NCI-H128 (cell line): ENCODE results near the gene PHOSPHO2.

ENCODE experiments used
- DNase-seq: peaks from one replicate; lab custom pipeline; 2025; ENCODE audit not compliant: unreplicated experiment; lab: John Stamatoyannopoulos, UW

Gene PHOSPHO2

DNA sequence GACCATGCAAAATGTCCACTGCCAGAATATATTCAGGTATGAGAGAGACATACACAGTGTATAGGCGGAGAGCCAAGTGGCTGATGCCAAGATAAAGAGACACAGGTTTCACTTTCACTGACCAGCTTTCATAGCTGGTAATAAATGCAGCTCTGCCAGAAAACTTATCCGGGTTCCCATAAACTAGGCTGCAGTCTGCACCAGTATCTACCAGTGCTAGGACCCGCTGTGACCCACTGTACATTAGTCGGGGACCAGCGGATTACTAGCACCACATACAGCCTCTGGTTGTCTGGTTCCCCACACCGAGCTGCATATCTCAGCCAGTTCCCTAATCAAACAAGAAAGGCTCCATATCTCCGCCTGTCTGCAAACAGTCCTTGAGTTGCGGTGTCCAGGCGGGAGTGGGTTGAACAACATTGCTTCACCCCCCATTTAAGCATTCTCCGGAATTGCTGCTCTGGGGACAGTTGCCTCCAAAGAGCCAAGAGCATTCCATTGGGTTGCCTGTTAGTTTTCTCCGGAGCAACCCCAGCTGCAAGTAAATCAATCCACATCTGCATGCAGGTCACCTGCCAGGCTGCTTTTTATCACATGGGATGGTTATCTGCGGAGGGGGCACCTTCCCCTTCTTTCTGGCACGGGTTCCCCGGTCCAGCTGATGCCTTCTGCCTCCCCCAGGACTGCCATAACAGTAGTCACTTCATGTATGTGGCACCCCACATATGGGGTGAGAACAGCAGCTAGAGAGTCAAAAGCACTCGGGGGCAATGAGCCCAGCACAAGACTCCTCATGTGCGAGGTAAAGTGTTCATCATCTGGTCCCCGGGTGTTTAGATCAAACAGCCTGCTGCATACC, 21.3 kb downstream of the PHOSPHO2 start:
- no peak for DNase-seq

DNA sequence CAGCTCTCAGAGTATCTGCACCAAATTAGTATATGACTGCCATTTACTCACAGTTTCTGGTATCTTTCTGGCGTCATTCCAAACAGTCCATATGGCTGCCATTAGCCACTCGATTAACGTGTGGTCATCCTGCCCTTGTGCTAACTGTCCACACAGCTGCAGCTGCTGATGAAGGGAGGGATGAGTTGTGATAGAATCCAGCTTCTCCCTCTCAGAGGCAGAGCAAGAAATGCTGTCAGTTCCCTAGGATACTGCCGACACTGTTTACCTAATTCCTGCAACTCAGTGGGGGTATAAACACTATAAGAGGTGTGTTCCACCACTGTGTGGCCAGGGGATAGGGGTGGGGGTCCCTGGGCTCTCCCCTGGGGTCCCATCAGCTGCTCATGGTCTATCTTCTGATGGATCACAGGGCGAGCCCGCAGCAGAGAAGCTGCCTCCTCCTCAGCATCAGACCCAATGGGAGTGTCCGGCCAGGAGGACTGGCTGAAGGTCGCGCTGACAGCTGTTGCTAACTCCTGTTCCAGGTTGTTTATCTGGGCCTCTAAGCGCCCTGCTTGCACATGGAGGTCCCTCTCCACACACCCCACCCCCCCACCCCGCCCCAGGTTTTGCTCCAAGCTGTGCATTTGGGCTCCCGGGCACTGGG, 22.1 kb downstream of the PHOSPHO2 start:
- DNase-seq: no peak

GRCh38 chr2:169716938-169717690, 22.8 kb downstream of the PHOSPHO2 start:
- DNase-seq: no peak

DNA sequence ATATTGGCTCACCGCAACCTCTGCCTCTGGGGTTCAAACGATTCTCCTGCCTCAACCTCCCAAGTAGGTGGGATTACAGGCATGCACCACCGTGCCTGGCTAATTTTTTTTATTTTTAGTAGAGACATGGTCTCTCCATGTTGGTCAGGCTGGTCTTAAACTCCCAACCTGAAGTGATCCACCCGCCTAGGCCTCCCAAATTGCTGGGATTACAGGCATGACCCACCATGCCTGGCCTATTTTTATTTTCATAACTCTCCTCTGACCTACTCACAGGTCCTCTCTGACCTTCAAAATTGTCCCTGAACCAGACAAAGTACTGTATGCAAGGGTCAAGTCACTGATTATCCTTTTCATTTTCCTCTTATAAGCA, 23.4 kb downstream of the PHOSPHO2 start:
- DNase-seq: no peak

DNA sequence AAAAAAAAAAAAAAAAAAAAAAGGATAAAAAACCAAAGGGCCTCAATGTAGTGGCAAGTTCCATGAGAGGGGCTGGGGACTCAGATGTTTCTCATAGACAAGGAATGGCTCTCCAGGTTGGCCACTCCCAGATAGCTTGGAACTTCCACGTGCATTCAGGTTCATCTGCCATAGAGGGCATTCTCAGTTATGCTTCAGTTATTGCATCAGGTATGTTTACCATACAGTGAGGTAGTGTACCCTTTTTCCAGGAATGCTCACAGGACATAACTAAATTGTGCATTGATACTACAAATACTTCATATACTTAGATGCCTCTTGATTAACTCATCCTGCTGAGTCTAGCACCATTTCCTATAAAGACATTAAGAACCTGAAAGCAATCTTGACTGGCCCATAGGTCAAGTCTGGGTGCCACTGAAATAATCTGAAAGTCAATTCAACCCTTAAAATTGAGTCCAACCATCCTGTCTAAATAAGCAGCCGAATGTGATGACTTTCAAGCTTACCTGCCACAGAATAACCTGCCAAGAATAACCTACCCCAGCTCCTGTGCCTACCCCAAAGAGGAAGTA, 24.7 kb downstream of the PHOSPHO2 start:
- no peak for DNase-seq

GRCh38 chr2:169721016-169721415, 26.7 kb downstream of the PHOSPHO2 start:
- no peak for DNase-seq

DNA sequence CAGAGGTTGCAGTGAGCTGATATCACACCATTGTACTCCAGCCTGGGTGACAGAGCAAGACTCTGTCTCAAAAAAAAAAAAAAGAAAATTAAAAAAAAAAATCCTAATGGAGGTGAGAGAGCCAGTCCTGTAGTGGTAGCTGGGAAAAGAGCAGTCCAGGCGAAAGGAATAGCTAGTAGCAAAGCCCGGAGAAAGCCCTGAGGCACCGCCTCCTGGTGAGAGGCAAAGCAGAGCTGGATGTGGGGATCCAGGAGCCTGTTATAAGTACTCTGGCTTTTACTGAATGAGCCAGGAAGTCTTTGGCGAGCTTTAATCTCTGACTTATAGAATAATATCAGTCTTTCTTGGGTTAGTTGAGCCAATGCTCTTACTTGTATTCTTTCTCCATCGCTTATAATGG, 32.8 kb downstream of the PHOSPHO2 start:
- DNase-seq: no peak

DNA sequence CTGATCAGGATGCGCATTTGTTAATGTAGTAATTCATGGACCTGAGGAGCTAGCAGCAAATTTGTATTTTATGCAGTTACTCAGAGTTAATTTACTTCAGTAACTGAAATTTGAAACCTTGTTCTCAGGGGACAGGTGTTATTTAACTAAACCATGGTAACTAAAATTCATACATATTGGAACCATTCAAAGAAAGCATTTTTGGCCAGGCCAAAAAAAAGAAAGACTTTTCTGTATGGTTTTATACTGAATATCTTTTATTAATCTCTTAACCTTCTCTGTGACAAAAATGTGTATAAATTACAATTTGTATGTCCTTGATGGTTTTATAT, 35.0 kb downstream of the PHOSPHO2 start:
- no peak for DNase-seq

GRCh38 chr2:169732075-169732474, 37.8 kb downstream of the PHOSPHO2 start:
- DNase-seq: no peak

- DNase-seq: no peak
Observed at GRCh38 chr2:169732583-169733358, 38.5 kb downstream of the PHOSPHO2 start.

- no peak for DNase-seq
Observed at GRCh38 chr2:169734169-169734847, 40.0 kb downstream of the PHOSPHO2 start.

GRCh38 chr2:169735623-169736022, 41.4 kb downstream of the PHOSPHO2 start:
- no peak for DNase-seq

DNA sequence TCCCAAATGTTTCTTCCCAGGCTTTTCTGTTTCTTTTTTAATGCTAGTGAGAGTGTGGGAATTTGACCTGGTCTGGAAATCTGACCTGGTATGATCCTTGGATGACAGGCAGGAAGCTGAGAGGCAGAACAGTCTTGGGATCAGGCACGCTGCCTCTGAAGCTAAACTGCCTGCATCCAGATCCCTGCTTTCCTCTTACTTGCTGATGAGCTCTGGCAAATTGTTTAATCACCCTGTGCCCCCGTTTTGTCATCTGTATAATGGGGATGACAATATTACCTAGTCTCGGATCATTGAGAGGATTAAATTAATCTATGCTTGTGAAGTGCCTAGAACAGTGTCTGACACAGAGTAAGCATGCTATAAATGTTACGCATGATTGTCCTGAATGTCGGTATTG, 42.6 kb downstream of the PHOSPHO2 start:
- DNase-seq: no peak

GRCh38 chr2:169738566-169739229, 44.4 kb downstream of the PHOSPHO2 start:
- no peak for DNase-seq

DNA sequence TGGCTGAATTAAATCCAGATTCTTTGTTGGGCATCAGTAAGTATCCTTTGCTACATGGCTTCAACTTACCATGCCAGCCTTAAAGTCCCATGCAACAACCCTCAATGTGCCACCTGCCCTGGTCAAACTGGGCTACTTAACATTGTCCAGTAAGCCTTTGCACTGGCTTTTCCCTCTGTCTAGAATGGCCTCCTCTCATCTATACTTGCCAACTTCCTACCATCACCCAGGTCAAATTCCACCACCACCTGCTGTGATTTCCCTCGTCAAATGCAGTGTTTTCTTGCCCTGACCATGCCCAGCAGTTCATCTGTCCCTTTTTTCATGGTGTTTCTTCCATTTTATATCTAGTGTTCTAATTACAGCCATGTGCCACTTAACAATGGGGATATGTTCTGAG, 45.1 kb downstream of the PHOSPHO2 start:
- DNase-seq: no peak

DNA sequence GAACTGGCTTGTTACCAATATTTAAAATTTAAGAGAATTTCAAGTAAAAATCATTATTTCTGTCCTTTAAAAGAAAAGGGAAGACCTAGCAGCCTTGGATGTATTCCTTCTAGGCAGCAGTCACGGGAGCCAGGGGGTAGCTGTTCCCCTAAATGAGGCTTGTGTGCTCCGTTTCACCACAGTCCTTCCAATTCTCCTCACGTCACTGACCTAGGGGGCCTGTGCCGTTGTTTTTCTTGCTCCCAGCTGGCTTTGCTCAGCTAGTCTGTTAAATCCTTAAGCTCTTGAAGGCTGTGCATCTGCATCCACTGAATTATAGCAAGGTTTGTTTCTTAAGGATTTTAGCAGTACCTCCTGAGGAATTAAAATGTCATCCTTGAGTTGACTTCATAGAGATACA, 49.3 kb downstream of the PHOSPHO2 start:
- no peak for DNase-seq

DNA sequence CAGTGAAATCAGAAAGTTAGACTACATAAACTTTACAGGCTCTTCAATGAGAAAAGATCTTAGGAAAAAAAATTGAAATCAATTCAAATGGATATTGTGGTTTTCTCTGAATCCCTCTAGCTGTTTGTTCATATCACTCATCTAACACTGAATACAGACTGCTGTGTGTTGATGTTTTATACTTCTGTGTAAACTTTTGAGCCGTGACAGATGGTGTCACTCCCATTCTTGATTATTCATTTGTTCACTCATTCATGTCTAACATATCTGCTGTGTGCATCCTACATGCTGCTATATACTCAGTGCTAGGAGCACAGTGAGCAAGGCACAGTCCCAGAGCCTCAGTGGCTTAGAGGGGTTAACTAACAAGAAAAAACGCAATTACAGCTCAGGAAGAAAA, 52.0 kb downstream of the PHOSPHO2 start:
- no peak for DNase-seq

- no peak for DNase-seq
Observed at GRCh38 chr2:169748319-169748718, 54.0 kb downstream of the PHOSPHO2 start.
